ENCODE results near the gene TCF7L1.
A peak's percentile ranks its signal among the peaks of the same experiment; 100 is the strongest.
"Not testable (repeated sequence)": the region's sequence is repeated elsewhere in the genome, so short reads cannot be mapped to it uniquely, and the experiment has no call there.

TCF7L1 gene

DNA sequence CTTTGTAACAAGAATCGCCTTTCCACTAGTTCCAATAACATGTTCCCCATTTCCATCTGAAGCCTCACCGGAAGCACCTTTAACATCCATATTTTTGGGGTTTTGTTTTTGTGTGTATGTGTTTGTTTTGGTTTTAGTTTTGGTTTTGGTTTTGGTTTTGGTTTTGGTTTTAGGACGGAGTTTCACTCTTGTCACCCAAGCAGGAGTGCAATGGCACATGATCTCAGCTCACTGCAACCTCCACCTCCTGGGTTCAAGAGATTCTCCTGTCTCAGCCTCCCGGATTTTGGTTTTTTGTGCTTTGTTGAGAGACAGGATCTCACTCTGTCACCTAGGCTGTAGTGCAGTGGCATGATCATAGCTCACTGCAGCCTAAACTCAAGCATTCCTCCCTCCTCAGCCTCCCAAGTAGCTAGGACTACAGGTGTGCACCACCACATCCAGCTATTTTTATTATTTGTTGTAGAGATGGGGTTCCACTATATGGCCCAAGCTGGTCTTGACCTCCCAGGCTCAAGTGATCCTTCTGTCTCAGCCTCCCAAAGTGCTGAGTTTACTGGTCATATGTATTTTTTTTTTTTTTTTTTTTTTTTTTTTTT is 158.3 kb downstream of the TCF7L1 start:
- no peak for DNase-seq

- DNase-seq: no peak
Observed at GRCh38 chr2:85302121-85302520, 168.9 kb downstream of the TCF7L1 start.

DNA sequence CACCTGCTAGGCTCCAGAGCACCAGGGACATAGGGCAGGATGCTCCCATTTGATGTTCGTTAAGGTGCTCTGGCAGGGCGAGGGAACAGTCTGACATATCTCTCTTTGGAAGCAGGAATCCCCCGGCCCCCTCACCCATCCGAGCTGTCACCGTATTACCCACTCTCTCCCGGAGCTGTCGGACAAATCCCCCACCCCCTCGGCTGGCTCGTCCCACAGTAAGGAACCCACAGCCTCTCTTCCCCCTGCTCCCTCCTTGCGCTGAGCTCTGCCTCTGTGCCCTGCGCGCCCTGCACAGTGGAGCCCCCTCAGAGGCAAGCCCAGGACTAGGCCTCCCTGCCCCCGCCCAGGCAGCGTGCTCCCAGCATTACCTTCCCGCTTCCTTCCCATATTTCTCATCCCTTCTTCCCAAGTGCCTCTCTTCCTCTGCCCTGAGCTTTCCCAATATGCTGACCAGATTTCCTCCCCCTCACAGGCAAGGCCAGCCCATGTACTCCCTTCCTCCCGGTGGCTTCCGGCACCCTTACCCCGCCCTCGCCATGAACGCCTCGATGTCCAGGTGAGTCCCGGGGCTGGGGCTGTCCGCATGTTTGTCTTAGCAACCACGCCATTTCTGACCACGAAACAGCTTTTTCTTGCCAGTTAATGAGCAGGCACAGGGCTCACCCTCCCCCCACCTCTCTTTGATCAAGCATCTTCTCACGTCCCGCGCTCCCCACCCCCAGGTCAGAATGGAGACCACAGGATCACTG is 170.8 kb downstream of the TCF7L1 start:
- no peak for DNase-seq

DNA sequence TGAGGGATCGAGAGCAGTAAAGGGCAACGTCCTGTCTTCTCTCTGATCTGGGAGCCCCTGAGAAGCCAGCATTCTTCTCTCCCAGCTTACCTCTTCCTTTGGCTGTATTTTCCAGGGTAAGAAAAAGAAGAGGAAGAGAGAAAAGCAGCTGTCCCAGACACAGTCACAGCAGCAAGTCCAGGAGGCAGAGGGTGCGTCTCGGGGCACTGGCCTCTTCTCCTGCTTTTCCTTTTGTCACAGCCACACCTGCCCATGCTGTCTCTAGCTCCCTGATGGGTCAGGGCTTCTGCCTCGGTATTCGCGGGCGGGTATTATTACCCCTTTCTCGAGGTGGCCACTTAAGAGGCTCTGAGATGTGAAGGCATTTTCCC is 174.3 kb downstream of the TCF7L1 start:
- no peak for DNase-seq

GRCh38 chr2:85308201-85308600 is 175.0 kb downstream of the TCF7L1 start:
- no peak for DNase-seq

- DNase-seq: no peak
Observed at GRCh38 chr2:85308896-85309555, 175.8 kb downstream of the TCF7L1 start.

DNA sequence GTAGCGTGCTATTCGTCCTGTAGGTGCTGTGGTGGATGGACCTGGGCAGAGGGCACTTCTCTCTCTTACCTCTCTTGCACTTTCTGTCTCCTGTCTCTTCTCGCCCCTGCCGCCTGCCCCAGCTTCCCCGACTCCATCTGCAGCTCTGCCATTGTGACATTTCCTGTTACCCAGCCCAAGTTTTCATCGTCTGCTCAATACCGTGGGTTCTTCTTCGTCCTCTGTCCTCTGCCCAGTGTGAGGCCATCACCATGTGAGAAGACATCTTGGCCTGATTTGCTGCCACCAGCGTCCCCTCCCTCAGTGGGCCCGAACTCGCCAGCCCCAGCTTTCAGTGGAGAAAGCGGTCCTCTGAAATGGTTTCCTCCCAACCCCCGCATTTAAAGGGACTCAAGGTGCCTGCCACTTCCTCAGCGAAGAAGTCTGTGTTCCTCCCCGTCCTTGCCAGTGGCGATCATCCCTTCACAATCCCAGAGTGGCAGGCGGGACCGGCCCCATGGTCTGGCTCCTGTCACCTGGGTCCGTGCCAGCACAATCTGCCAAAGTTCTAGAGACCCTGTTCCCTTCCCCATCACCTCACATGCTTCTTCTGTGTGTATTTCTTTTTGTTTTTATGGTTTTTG is 176.6 kb downstream of the TCF7L1 start:
- no peak for DNase-seq

- no peak for DNase-seq
Observed at GRCh38 chr2:85310330-85310729, 177.1 kb downstream of the TCF7L1 start.

GRCh38 chr2:85312404-85312803 is 179.2 kb downstream of the TCF7L1 start:
- DNase-seq: no peak

DNA sequence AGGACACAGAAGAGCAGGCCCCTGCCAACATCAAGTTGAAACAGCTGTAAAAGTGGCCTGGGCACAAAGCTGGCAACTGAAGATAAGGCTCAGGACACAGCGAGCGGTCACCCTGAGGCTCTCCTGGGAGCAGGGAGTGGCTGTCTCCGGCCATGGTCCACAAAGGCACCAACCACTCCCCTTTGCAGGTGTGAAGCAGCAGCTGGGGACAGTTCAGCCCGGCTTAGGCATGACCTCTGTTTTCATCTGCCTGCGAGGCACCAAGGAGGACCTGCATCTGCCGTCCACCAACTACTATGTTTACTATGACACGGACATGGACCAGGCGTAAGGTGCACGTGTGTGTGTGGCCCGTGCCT is 181.7 kb downstream of the TCF7L1 start:
- no peak for DNase-seq

- DNase-seq: not testable (repeated sequence)
Observed at GRCh38 chr2:85315921-85316320, 182.7 kb downstream of the TCF7L1 start.

DNA sequence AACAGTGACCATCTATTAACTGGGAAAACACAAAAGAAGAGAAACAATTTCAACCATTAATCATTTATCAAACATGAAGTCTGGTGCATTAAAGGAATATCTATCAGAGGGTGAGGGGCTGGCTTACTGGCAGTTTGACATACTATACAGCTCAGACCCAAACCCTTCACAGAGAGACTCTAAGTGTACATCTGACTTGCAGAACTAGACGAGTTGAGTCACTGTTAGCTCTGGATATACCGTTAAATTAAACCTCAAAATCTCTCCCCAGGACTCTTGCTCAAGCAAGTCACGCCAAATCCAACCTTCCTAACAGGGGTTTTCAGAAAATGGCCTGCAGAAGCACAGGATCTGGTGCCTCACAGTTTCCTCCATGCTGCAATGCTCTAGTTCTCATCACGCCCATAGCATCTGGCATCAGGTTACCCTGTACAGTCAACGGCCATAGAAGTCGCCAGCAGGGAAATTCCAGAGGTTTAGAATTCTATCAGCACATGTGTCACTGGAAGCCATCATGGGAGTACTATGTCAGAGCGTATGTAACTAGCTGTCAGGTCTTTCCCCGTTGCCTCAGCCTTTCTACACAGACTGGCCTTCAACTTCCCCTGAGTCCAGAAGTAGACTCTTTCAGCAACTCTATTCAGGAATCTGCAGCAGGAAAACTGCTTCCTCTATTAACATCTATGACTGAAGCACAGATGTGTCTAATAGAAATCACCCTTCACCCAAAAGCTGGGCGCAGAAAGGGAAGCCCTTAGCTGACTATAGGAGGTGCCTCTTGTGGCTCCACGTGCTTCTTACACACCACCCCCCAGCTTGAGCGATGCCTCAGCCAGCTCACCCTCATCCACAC is 185.3 kb downstream of the TCF7L1 start:
- no peak for DNase-seq

DNA sequence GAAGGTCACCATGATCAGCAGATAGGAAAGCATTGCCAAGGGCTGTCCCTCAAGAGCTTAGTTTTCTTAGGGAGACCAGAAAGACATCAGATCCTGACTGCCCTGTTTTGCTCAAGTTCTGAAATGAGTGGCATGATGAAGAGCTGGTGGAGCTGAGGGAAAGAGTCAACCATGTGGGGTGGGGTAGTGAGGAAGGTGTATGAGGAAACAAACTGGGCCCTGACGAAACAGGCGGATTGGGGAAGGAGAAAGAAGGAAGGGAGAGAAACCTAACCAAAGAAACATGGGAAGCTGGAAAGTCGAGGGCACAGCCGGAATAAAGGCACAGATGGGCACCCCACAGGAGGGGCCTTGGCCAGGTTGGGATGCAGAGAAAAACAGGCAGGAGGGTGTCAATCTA is 186.6 kb downstream of the TCF7L1 start:
- no peak for DNase-seq

DNA sequence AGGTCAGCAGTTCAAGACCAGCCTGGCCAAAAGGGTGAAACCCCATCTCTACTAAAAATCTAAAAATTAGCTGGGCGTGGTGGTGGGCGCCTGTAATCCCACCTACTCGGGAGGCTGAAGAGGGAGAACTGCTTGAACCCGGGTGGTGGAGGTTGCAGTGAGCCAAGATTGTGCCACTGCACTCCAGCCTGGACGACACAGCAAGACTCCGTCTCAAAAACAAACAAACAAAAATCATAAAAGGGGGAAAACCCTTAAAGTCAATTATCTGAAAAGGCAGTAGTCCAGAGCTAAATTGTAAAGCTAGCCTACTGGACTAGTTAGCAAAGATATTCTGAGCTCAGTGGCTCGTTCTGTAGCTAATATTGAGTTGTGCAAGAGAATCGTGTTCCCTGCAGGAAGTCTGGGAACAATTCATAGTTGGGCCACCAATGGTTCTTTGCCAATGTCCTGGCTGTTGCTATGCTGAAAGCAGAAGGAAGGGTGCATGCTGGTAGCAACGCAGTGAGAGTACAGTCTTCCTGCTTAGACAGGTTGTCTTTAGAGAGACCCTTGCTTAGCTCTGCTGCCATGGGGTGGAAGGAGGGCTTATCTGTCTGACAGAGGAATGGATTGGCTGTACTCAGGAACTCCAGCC is 190.3 kb downstream of the TCF7L1 start:
- no peak for DNase-seq

GRCh38 chr2:85323988-85324367 is 190.8 kb downstream of the TCF7L1 start:
- DNase-seq: not testable (repeated sequence)

DNA sequence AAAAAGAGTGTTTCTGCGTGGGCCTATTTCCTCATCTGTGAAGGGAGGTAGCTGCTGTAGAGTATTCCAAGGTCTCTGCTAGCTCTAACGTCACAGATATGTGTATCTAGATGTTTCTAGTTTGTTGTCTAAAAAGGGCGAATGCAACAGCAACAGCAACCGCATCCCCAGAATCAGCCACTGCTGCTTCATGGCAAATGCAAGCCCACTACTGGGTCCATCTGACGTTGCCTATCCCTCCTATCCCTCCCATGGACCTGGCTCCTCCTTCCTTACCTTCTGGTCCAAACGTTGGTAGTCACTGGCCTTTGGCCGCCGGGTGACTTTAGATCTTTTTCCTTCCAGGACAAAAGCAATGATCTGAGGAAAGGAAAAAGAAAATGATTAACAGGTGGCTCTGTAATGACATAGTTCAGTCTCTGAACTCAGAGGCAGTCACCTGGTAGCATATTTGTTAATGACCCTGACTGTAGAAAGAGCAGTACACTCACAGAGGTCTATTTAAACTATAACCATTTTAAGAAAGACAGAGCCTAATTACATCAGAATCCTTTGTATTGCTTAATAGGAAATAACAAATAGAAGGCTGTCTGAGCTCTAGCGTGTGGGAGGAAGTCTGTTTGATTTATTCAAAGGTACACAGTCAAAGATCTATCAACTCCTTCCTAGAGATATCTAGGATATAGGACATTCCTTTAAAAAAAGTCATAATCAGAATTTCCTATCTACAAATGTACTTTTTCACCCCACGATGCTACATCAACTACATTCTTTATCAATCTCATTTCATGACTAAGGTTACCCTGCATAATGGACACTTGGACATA is 191.7 kb downstream of the TCF7L1 start:
- no peak for DNase-seq

DNA sequence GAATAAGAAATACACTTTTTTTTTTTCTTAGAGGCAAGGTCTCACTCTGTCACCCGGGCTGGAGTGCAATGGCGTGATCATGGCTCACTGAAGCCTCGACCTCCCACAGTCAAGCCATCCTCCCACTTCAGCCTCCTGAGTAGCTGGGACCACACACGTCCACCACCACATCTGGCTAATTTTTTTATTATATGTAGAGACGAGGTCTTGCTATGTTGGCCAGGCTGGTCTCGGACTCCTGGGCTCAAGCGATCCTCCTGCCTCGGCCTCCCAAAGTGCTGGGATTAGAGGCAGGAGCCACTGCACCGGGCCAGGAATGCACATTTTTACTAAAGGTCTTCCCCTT is 192.2 kb downstream of the TCF7L1 start:
- DNase-seq: no peak

- peak; percentile 46 for DNase-seq
Observed at GRCh38 chr2:85326406-85327159, 193.4 kb downstream of the TCF7L1 start.

DNA sequence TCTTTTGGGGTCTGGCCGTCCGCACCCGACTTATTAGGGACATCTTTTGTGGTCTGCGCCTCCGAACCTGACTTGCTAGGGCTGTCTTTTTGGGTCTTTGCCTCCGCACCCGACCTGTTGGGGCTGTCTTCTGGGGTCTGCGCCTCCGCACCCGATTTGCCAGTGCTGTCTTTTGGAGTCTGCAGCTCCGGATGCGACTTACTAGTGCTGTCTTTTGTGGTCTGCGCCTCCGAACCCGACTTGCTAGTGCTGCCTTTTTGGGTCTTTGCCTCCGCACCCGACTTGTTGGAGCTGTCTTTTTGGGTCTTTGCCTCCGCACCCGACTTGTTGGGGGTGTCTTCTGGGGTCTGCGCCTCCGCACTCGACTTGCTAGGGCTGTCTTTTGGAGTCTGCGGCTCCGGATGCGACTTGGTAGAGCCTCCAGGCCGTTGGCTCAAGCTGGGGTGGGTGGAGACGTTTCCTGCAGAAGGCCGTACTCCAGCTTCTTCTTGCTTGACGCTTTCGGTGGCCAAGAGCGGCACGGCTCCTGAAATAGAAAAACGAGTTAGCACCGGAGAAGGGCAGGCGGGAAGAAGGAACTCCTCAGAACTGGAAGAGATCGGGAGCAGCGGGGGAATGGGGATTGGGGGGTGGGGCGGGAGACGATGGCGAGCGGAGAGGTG is 194.1 kb downstream of the TCF7L1 start:
- DNase-seq: peak; percentile 64
